ENCODE results near the gene H19. TPM values are rescaled to one million over a fixed set of nuclear protein-coding genes. Genes with fewer than 3 reads are reported as not detected.

The H19 gene
- polyA plus RNA-seq (ENCODE audit: insufficient read length in 12 of 12), result over 10,000 TPM in 9 of 12 donors, 1,000 to 10,000 TPM in 3; 9,391 to 57,495 (median 10,764) TPM
- long read RNA-seq, donor 1, transcript H19-207 (3 exons, 489 nt), result minor isoform, 391 of 3,229 reads
- long read RNA-seq, donor 1, transcript H19-201 (4 exons, 1,771 nt), result minor isoform, 502 of 3,229 reads
- long read RNA-seq, donor 1, transcript H19-203 (5 exons, 2,348 nt), result major isoform, 550 of 3,229 reads
- long read RNA-seq, donor 1, transcript H19-211 (4 exons, 592 nt), result minor isoform, 118 of 3,229 reads
- long read RNA-seq, donor 1, partial matches to known transcripts, result 1,240 of 3,229 reads
- long read RNA-seq, donor 1, other reads (novel, unspliced or antisense), result 344 of 3,229 reads
- long read RNA-seq, donor 2, transcript H19-211 (4 exons, 592 nt), result minor isoform, 202 of 4,161 reads
- long read RNA-seq, donor 2, transcript H19-201 (4 exons, 1,771 nt), result minor isoform, 549 of 4,161 reads
- long read RNA-seq, donor 2, transcript H19-207 (3 exons, 489 nt), result minor isoform, 616 of 4,161 reads
- long read RNA-seq, donor 2, transcript H19-203 (5 exons, 2,348 nt), result major isoform, 667 of 4,161 reads
- long read RNA-seq, donor 2, partial matches to known transcripts, result 1,726 of 4,161 reads
- long read RNA-seq, donor 2, other reads (novel, unspliced or antisense), result 347 of 4,161 reads
- long read RNA-seq, donor 3, transcript H19-201 (4 exons, 1,771 nt), result minor isoform, 461 of 2,791 reads
- long read RNA-seq, donor 3, transcript H19-203 (5 exons, 2,348 nt), result major isoform, 625 of 2,791 reads
- long read RNA-seq, donor 3, transcript H19-211 (4 exons, 592 nt), result minor isoform, 135 of 2,791 reads
- long read RNA-seq, donor 3, transcript H19-207 (3 exons, 489 nt), result minor isoform, 364 of 2,791 reads
- long read RNA-seq, donor 3, partial matches to known transcripts, result 956 of 2,791 reads
- long read RNA-seq, donor 3, other reads (novel, unspliced or antisense), result 208 of 2,791 reads
- long read RNA-seq, donor 4, transcript H19-203 (5 exons, 2,348 nt), result major isoform, 494 of 2,704 reads
- long read RNA-seq, donor 4, transcript H19-207 (3 exons, 489 nt), result minor isoform, 322 of 2,704 reads
- long read RNA-seq, donor 4, transcript H19-201 (4 exons, 1,771 nt), result minor isoform, 348 of 2,704 reads
- long read RNA-seq, donor 4, transcript H19-211 (4 exons, 592 nt), result minor isoform, 108 of 2,704 reads
- long read RNA-seq, donor 4, partial matches to known transcripts, result 870 of 2,704 reads
- long read RNA-seq, donor 4, other reads (novel, unspliced or antisense), result 501 of 2,704 reads
- long read RNA-seq, donor 5, result 0 reads
- long read RNA-seq, donor 6, transcript H19-203 (5 exons, 2,348 nt), result major isoform, 831 of 3,856 reads
- long read RNA-seq, donor 6, transcript H19-211 (4 exons, 592 nt), result minor isoform, 171 of 3,856 reads
- long read RNA-seq, donor 6, transcript H19-207 (3 exons, 489 nt), result minor isoform, 560 of 3,856 reads
- long read RNA-seq, donor 6, transcript H19-201 (4 exons, 1,771 nt), result minor isoform, 606 of 3,856 reads
- long read RNA-seq, donor 6, partial matches to known transcripts, result 1,449 of 3,856 reads
- long read RNA-seq, donor 6, other reads (novel, unspliced or antisense), result 170 of 3,856 reads
- long read RNA-seq, donor 7, transcript H19-211 (4 exons, 592 nt), result minor isoform, 86 of 2,751 reads
- long read RNA-seq, donor 7, transcript H19-201 (4 exons, 1,771 nt), result major isoform, 493 of 2,751 reads
- long read RNA-seq, donor 7, transcript H19-203 (5 exons, 2,348 nt), result minor isoform, 447 of 2,751 reads
- long read RNA-seq, donor 7, transcript H19-207 (3 exons, 489 nt), result minor isoform, 296 of 2,751 reads
- long read RNA-seq, donor 7, partial matches to known transcripts, result 1,210 of 2,751 reads
- long read RNA-seq, donor 7, other reads (novel, unspliced or antisense), result 158 of 2,751 reads
- long read RNA-seq, donor 8, transcript H19-211 (4 exons, 592 nt), result minor isoform, 134 of 8,007 reads
- long read RNA-seq, donor 8, transcript H19-203 (5 exons, 2,348 nt), result major isoform, 1,675 of 8,007 reads
- long read RNA-seq, donor 8, transcript H19-207 (3 exons, 489 nt), result minor isoform, 328 of 8,007 reads
- long read RNA-seq, donor 8, transcript H19-201 (4 exons, 1,771 nt), result minor isoform, 1,374 of 8,007 reads
- long read RNA-seq, donor 8, partial matches to known transcripts, result 2,543 of 8,007 reads
- long read RNA-seq, donor 8, other reads (novel, unspliced or antisense), result 1,747 of 8,007 reads
- long read RNA-seq, donor 9, transcript H19-203 (5 exons, 2,348 nt), result major isoform, 970 of 4,332 reads
- long read RNA-seq, donor 9, transcript H19-201 (4 exons, 1,771 nt), result minor isoform, 758 of 4,332 reads
- long read RNA-seq, donor 9, transcript H19-207 (3 exons, 489 nt), result minor isoform, 325 of 4,332 reads
- long read RNA-seq, donor 9, transcript H19-211 (4 exons, 592 nt), result minor isoform, 156 of 4,332 reads
- long read RNA-seq, donor 9, partial matches to known transcripts, result 1,410 of 4,332 reads
- long read RNA-seq, donor 9, other reads (novel, unspliced or antisense), result 626 of 4,332 reads
- long read RNA-seq, donor 10, transcript H19-203 (5 exons, 2,348 nt), result major isoform, 1,839 of 7,659 reads
- long read RNA-seq, donor 10, transcript H19-201 (4 exons, 1,771 nt), result minor isoform, 1,277 of 7,659 reads
- long read RNA-seq, donor 10, transcript H19-211 (4 exons, 592 nt), result minor isoform, 245 of 7,659 reads
- long read RNA-seq, donor 10, transcript H19-207 (3 exons, 489 nt), result minor isoform, 527 of 7,659 reads
- long read RNA-seq, donor 10, partial matches to known transcripts, result 2,255 of 7,659 reads
- long read RNA-seq, donor 10, other reads (novel, unspliced or antisense), result 1,393 of 7,659 reads
- long read RNA-seq, donor 11, transcript H19-201 (4 exons, 1,771 nt), result minor isoform, 551 of 3,803 reads
- long read RNA-seq, donor 11, transcript H19-203 (5 exons, 2,348 nt), result major isoform, 809 of 3,803 reads
- long read RNA-seq, donor 11, transcript H19-207 (3 exons, 489 nt), result minor isoform, 462 of 3,803 reads
- long read RNA-seq, donor 11, transcript H19-211 (4 exons, 592 nt), result minor isoform, 159 of 3,803 reads
- long read RNA-seq, donor 11, partial matches to known transcripts, result 1,445 of 3,803 reads
- long read RNA-seq, donor 11, other reads (novel, unspliced or antisense), result 282 of 3,803 reads

DNA sequence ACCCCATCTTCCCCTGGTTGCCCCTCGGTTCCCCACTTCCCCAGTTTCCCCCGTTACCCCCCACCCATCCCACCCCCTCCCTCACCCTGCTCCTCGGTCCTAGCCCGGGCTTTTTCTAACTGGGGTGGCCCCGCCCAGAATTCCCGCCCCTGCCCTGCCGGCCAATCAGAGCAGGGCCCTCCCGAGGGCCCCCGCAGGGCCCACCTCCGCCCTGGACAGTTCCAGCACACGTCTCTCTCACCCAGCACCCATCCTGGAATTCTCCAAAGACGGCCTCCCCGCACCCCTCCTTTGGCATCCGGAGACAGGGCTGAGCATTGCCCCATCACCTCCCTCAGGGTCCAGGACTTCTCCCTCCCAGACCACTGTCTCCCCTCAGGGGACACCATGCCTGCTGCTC lies at the start of gene H19:
H19 (minus strand) TSS at position 88 of the 400 bp plus-strand sequence.
- DNase-seq, result no peak

DNA sequence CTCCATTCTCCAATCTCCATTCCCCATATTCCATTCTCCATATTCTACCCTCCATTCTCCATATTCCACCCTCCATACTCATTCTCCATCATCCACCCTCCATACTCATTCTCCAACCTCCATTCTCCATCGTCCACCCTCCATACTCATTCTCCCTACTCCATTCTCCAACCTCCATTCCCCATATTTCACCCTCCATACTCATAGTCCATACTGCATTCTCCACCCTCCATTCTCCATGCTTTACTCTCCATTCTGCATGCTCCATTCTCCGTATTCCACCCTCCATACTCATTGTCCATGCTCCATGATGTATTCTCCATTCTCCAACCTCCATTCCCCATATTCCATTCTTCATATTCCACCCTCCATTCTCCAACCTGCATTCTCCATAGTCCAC lies 44.3 kb upstream of the H19 start:
- no peak for DNase-seq

DNA sequence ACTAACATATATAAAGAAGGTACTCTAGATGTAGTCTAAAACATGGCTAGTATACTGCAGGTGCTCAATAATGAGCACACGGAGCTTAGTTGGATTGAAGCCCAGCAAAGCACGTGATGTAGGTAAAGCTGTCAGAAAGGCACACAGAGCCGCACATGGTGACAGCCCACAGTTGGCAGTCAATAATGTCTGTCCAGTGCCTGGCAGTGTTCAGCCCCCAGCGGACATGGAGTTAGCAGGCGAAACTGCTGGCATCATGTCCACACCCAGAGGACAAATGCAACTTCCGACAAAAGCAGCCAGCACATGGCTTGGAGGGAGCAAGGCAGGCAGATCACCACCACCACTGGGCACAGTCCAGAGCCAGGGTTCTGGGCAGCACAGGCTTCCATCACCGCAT lies 43.5 kb upstream of the H19 start:
- no peak for DNase-seq

DNA sequence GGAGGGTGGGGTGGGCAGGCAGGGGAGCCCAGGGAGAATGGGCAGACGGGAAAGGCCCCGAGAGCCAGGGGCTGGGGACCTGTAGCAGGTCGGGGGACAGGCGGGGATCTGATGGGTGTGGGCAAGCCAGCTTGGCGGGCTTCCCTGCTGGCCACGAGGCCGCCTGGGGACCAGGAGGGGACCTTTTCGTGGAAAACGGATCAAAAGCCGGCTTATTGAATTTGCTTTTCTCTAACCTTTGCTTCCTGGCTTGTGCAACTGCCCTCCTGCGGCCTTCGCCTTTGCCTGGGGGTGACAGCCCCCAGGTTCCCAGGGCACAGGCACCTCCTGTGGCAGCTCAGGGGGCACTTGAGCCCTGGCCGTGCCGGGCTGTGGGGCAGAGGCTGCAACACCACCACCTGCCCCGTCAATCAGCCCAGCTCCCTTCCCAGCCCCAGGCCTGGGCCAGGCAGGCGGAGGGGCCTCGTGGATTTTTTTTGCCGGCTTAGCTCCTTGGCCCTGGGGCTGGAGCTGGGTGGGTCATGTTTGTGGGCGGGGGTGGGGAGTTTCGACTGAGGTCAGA lies 41.6 kb upstream of the H19 start:
- no peak for DNase-seq

DNA sequence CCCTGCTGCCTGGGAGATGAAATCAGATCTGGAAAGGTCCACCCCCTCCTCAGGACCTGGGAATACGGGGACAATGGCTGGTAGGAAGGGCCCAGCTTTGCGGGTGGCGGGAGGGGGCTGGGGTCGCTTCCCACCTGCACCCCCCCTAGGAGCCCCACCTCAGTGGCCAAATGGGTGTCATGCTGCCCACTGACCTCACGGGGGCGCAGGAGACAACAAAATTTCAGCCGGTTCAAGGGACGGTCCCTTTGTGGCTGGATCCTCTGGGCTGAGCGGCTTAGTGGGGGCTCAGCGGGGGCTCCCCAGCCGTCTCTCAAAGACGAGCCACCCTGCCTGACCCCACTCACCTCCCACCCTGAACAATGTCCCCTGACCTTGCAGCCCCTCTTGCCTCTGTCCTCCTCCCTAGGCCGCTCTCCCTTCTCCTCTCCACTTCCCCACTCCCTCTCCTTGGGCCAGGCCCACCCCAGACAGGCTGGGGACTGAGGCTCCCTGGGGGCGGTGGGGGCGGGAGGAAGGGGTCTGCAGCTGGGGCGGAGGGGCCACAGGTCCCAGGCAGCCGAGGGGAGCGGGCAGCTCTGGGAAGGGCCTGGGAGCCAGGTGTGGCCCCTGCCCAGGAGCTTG lies 39.3 kb upstream of the H19 start:
- DNase-seq, result no peak

DNA sequence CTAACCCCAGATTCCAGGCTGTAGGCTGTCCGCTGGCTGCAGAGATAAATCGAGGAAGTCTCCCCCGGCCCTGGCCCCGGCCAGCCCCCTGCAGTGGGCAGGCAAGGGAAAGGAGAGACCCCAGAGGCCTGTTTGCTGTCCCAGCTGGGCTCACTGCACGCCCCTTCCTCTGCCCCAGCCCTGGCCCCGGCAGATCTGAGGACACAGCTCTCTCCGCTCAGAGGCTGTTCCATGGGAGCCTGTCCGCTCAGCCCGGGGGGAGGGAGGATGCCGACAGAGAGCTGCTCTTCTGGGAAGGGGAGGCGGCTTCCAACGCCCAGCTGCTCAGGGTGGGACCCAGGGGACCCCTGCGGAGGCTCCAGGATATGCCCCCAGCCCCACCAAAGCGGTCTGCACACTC lies 37.7 kb upstream of the H19 start:
- DNase-seq, result no peak

DNA sequence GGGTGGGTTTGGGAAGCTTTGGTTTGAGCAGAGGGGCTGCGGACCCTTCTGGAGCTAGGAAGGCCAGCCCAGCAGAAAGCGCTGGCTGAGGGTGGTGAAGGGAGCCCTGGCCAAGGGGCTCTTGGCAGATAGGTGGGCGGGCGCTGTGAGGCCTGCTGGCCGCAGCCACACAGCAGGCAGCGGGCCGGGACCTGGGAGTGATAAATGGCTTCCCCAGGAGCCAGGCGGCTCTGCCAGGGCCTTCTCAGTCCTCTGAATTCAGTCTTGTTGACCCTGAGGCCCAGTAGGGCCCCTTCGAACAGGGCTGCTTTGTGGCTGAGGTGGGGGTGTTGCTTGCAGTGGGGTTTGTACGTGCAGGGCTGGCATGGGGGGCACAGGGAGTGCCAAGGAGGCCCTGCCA lies 33.4 kb upstream of the H19 start:
- no peak for DNase-seq

DNA sequence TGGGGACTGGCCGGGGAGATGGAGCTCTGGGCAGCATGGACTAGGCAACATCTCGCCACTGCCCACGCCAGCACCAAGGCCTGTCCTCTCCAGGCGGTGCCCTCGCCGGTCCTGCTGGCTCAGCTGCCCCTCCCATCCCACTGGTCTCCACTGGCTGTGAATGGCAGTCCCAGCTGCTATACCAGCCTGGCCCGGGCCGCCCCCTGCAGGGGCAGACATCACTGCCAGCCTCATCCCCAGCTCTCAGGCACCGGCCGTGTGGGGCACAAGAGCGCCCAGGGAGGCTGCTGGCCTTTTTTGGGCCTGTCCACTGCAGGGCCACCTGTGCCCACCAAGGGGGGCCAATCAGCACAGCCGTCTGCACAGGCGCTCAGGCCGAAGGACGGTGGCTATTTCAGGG lies 30.1 kb upstream of the H19 start:
- DNase-seq, result no peak

DNA sequence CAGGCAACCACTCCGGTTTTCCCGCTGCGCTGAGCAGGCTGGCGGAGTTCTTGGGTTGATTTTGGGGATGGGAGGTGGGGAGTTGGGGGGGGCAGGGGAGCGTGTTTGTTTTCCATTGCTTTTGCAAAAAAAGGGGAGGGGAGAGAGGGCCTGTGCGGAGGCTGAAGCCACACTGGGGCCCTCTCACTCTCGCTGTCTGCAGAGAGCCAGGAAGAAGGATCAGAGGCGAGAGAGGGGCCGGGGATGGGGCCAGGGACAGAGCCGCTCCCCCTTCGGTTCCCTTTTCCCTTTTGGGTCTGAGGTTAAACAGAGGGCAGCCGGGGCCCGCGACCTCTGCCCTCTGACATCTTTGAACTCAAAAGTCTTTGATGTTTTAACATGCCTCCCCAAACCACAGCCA lies 17.4 kb upstream of the H19 start:
- no peak for DNase-seq

DNA sequence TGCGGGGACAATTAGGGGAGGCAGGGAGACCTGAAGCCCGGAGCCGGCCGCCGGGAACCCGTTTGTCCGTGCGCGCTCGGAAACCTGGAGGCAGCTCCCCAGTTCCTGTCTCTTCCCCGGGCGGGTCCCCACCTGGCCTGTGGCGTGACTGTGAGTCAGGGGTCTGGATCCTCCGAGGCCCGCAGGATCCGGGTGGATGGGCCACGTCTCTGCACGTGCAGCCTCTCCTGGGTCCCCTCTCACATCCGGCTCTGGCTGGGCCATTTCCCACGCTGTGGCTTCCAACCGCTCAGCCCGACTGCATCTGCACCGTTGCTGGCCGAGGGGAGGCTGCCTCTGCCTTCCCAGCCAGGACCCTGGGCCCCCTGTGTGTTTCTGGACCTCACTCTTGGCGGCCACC lies 14.8 kb upstream of the H19 start:
- DNase-seq, result no peak

DNA sequence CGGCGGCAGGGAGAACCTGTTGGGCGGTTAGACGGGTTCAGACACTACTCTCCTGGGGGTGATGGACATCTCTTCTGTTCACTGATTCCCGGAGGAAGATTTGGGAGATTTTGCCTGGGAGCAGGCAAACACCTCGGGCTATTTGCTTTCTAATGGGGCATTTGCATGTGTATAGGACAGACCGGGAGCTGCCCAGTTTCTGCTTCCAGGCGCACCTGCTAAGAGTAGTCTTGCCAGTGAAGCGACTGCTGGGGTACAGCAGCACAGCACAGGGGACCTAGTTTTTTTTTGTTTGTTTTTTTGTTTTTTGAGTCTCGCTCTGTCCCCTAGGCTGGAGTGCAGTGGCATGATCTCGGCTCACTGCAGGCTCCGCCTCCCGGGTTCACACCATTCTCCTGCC lies 6.8 kb upstream of the H19 start:
- no peak for DNase-seq

DNA sequence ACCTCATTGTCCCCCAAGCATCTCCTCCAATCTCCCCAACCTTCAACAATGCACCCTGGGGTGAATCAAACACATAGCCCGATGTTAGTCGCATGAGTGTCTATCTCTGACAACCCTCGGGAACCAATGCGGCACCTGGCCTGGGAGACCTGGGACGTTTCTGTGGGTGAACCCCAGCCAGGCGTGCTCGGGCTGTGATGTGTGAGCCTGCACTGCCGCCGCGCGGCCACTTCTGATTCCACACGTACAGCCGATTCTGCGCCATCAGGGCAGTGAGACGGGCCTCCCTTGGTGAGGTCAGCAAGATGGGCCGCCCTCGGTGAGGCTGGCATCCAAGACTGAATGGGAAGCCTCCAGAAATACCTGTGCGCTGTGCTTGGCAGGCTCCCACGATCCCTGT lies 5.2 kb upstream of the H19 start:
- no peak for DNase-seq

DNA sequence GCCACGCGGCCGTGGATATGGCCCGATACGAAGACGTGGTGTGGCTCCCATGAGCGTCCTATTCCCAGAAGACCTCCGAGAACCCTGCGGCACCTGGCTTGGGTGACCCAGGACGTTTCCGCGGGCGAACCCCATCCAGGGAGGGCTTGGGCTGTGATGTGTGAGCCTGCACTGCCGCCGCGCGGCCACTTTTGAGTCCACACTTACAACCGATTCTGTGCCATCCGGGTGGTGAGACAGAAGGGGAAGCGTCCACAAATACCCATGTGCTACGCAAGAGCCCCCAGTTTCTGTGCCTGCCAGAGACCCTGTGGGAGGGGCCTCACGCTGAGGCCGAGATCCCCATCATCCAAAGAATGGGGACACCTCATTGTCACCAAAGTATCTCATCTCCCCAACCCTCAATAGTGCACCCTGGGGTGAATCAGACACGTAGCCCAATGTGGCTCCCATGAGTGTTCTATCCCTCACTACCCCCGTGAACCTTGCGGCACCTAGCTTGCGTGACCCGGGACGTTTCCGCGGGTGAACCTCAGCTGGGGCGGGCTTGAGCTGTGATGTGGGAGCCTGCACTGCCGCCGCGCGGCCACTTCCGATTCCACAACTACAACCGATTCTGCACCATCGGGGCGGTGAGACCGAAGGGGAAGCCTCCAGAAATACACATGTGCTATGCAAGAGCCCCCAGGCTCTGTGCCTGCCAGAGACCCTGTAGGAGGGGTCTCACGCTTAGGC lies 4.6 kb upstream of the H19 start:
- DNase-seq, result no peak

DNA sequence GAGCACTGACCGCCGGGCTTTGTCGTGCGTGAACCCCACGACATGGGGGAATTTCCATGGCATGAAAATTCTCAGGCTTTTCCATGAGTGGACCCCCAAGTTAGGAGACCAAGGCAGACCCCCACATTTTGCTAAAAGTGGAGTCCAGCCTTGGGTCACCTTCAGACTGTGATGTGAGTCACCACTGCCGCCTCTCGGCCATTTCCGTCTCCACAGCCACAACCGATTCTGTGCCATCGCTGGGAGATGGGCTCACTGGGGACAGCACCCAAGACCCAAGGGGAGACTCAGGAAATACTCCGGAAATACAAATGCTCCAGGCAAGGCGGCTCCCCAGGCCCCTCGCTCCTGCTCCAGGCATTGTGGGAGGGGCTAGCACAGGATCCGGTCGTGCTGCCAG lies 1.2 kb upstream of the H19 start:
- no peak for DNase-seq

DNA sequence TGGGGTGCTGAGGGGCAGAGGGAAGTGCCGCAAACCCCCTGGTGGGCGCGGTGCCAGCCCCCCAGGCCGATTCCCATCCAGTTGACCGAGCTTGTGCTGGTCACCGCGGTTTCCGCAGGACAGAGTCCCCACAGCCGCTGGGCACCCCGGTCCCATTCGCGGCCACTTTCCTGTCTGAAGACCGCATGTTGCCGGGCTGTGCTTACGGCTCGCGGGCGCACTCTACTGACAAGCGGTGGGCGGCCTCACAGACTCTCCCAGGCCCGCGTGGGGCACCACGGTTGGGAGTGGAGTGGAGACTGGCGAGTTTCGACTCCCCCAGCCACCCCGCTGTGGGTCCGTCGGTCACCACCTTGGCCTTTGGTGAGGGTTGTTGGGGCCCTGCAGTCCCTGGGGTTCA lies 648 bp upstream of the H19 start:
- no peak for DNase-seq

DNA sequence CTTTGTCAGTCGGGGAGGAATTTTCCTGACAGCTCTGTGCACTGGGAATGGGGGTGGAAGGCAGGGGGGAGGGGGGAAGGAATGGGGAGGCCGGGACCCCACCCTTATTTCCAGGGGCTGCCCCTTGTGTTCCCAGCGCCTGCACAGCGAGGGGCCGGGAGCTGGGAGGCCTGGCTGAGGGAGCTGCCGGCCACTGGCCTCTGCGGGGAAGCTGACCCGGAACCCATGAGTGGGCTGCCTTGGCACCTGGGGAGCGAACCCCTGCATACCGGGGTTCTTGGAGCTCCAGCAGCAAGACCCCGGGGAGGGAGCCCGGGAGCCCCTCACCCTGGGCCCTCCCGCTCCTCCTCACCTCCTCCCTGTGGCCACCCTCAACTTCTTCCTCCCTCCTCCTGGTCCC lies 3.5 kb downstream of the H19 start:
- no peak for DNase-seq

DNA sequence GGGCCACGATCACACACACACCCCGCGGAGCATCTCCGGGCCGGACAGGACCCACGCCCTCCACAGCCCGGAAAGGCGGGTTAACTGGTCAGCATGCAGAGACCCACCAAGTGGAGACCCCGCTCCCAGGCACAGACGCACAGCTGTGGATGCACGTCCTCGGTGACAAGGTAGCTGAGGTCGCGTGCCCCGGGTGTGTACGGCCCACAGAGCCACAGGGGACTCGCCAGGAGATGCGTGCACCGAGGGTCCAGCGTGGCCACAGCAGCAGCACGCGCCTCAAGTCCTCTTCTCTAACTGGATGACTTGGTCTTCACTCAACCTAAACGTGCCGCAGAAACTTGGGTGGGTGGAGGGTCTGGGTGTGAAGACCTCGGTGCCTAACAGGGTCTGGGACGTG lies 5.5 kb downstream of the H19 start:
- no peak for DNase-seq
